T-helper 22 cell (primary cell): ENCODE measurements around the gene RGS9.

Experiments used
- DNase-seq: peaks from one replicate; pipeline ENCODE4 v3.0.0-alpha.2; 2020; ENCODE audit warnings: low read depth

Gene RGS9

DNA sequence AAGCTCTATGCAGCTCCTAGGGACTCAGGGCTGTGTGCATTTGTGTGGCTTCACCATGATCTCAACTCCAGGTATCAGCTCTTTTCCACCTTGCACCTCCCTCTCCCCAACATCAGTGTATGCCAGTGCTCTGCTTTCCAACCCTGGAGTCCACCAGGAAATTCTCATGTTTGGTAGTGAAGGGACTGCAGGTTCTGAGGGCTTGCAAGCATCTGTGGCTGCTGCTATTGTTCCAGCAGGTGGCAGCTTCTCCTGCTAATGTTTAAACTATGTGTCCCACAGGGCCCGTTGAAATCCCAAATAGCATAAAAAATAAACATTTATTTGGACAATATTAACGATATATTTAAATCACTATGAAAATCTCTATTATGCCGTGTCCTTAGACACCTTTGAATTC lies 82.0 kb downstream of the RGS9 start:
- no peak for DNase-seq

DNA sequence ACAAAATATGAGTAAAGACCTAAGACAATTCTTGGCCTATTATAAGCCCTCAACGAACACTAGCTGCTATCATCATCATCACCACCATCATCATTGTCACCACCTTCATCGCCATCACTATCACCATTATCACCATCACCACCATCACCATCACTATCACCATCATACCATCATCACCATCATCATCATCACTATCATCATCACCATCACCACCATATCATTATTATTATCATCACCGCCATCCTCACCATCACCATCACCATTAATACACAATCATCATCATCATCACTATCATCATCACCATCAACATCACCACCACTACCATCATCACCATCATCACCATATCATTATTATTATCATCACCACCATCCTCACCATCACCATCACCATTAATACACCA lies 82.5 kb downstream of the RGS9 start:
- DNase-seq, result no peak

DNA sequence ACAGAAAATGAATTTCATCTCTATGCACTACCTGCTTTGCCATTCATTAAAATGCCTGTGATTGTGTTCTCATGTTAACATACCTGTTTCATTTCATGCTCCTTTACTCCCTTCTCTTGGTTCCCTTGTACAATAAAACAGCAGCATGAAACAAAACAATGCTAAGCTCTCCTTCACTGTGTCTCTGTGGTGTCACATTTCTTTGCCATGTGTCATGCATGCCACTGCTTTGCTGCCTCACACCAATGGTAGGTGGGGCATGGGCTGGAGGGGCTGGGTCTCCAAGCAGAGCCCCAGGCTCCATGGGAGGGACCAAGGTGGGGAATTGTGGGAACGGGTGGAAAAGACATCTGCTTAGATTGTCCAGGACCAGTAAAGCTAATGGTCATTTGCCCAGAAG lies 83.6 kb downstream of the RGS9 start:
- no peak for DNase-seq

DNA sequence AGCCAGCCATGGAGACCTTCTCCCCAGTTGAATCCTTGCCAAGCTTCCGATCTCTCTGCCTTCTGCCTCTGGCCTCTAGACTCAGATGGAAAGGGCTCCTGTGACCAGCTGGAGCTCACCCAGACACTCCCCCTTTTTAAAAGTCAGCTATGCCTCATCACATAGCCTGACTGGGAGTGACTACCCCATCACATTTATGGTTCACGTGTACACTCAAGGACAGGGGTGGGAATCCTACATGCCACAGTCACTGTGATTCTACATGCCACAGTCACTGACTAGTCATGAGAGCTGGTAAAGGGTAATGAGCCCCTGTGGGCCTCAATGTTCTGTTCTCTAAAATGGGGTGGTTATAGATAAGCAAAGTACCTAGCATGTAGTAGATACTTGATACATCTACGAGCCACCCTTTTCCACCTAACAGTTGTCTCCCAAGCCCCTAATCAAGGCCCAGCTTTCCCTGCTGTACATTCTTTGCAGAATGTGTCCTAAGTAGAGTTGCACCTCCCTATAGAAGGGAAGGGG lies 85.1 kb downstream of the RGS9 start:
- no peak for DNase-seq

DNA sequence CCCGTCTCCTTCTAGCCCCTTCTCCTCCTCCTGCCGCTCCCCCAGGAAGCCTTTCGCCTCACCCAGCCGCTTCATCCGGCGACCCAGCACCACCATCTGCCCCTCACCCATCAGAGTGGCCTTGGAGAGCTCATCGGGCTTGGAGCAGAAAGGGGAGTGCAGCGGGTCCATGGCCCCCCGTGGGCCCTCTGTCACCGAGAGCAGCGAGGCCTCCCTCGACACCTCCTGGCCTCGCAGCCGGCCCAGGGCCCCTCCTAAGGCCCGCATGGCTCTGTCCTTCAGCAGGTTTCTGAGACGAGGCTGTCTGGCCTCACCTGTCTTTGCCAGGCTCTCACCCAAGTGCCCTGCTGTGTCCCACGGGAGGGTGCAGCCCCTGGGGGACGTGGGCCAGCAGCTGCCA lies 87.9 kb downstream of the RGS9 start:
- no peak for DNase-seq

DNA sequence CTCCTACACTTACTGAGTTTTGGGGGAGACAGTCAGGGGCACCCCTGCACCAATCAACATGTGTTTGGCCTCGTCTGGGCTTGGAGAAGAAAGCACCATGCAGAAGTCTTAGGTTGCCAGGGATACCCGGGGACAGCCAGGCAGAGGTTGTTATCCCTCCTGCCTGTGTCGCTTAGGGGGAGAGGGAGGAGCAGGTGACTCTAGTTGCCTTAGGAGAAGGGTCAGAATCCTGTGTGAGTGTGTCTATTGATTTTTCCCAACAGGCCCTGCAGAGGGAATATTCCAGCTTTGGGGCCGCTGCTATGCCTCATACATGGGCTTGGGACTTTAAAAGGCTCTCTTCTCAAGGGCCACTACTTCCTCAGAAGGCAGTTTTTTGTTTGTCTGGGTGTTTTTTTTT lies 89.1 kb downstream of the RGS9 start:
- DNase-seq, result no peak

DNA sequence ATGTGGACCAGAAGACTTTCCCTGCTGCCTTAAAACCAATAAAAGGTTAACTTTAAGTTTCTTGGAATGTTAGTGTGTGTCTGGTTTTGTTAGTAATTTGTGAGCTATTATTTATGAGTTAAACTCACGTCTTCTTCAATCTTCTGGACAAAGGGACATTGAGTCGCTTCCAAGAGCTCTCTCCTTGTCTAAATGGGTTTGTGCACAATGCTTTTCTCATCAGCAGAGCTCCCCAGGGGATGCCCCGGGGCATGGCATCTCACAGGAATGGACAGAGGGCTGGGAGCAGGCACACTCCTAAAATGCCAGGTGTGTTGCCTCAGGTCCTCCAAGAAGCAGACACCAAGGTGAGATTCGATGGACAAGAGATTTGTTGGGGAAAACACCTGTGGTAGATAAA lies 90.5 kb downstream of the RGS9 start:
- no peak for DNase-seq

DNA sequence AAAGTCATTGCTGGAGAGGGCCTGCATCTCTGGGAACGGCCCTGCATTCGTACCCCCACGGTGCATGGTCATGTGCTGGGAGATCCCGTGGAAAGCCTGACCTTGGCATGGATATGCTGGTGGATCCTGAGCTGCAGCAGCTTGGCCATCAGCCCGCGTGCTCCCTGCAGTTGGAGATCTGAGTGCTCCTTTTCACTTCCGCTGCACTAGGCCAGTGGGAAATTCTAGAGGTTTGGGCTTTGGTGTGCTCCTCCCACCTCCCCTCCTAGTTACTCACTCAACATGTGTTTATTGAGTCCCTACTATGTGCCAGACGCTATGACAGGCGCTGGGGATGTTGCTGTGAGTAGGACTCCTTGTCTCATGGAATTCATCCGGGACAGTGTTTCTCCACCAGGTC lies 91.1 kb downstream of the RGS9 start:
- DNase-seq, result no peak

DNA sequence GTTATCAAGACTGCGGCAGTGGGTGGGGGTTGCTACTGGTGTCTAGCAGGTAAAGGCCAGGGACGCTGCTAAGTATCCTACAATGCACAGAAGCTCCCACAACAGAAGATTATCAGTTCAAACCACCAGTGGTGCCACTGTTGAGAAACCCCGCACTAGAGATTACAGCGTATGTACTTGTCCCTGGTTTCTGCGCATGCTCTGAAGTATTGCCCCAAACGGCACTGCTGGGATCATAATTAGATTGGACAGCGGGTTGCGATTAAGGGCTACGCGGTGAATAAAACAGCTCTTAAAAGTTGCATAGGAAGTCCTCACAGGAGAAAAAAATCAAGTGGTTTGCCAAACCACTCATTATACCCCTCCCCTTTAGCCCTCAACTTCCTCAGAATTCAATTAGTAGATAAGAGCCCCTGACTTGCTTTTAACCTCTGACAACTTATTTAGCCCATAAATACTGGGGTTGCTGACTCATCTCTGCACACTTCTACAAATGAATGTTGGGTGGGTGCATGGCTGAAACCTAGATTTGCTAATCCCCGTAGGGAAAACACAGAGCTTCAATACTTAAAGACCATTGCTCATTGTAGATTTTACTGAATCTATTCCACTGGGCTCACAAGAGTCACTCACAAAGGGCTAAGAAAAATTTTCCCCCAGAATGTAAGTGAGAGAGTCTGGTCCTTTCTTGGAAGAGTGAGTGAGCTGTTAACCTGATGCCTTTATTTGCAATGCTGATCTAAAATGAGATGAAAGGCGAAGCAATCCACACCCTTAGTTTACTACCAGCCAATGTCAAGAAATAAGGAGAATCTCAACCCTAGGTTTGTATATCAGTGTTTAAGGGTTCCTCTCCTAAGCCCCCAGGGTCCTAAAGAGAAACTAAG lies 91.8 kb downstream of the RGS9 start:
- peak; percentile 32 for DNase-seq

DNA sequence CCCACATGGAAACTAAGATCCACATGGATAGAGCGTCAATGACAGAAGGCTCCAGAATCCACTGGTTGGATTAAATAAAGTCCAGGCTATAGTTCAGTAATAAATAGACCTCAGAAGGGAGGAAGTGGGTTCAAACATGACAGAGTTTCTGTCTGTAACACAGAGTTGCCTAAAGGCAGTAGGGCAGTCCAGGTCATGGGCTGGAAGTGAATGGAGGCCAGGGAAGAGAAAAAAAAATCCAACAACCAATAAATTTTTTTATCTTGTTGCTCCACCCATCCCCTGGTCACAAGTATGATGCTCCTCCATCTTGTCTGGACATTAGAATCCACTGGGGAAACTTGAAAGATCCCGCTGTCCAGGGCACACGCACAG lies 92.4 kb downstream of the RGS9 start:
- DNase-seq, result no peak

DNA sequence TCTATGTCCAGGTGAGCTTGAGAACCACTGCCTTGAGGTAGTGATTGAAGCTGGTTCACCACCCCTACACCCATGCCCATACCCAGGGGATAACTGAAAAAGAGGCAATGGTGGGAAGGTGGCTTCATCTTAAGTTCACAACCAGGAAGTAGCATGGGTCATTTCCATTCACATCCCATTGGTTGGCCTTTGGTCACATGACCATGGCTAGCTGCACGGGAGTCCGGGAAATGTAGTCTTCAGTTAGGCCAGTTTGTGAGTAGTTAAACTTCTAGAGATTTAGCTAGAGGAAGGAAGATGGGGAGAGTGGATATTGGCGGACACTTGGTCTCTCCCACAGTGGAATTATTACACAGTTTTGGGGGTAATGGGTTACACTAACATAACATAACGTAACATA lies 92.9 kb downstream of the RGS9 start:
- DNase-seq, result no peak

DNA sequence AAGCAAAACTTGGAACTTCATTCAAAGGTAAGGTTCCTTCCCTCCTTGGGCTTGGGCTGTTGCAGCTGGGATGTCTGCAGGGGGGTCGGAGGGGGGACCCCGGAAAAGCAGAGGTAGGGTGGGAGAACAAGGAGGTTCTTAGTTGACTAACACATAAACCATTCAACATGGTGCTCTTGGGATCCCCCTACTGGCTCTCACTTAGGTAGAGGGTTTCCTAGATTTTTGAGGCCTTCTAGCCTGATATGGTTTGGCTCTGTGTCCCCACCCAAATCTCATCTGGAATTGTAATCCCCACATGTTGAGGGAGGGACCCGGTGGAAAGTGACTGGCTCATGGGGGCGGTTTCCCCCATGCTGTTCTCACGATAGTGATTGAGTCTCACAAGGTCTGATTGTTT lies 93.9 kb downstream of the RGS9 start:
- DNase-seq, result no peak

DNA sequence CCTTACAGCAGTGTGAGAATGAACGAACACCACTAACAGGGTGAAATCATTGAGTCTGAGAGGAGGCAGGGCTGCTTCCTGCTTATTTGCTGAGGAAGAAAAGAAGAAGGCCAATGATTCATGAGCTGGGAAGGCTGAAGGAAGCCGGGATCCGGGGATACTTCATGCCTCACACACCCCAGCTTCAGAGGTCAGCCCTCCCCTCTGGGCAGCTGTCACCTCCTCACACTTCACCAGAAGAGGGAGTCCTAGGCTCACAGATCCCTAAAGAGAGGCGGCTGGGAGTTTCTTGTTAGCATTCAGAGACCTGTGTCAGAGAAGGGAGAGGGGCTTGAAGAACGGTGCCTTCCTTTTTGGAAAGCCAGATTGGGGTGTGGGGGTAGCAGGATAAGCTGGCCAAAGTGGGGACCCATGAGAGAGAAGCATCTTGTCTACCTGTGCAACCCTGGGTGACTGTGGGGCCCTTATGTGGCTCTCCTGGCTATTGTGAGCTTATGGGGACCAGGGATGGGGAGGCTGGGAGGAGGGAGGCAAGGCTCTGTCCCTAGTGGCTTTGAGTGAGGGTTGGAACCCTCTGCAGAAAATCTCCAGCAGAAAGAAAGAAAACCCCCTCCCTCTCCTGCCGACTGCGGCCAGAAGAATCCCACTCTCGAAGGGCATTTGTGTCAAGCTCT lies 94.6 kb downstream of the RGS9 start:
- no peak for DNase-seq

DNA sequence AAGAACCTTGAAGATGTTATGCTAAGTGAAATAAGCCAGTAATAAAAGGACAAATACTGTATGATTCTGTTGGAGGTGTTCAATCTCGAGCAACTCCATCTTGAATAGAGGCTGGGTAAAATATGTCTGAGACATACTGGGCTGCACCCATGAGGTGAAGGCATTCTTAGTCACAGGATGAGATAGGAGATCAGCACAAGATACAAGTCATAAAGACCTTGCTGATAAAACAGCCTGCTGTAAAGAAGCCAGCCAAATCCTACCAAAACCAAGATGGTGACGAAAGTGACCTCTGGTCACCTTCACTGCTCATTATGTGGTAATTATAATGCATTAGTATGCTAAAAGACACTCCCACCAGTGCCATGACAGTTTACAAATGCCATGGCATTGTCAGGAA lies 98.1 kb downstream of the RGS9 start:
- no peak for DNase-seq

DNA sequence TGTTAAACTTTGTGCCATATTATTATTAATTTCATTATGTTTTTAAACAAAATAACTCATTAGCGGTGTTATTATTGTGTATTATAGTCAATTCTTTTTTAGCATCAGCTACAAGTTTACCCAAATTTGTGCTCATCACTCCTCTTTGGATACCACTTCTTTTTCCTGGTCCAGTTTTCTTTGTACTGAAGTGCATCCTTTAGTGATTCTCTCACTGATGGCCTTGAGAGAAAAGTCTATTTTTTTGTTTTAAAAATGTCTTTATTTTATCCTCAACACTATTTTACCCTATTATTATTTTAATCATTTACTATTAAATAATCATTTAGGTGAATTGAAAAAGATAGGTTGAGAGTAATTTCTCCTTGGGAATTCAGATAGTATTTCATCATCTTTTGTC lies 99.2 kb downstream of the RGS9 start:
- no peak for DNase-seq

DNA sequence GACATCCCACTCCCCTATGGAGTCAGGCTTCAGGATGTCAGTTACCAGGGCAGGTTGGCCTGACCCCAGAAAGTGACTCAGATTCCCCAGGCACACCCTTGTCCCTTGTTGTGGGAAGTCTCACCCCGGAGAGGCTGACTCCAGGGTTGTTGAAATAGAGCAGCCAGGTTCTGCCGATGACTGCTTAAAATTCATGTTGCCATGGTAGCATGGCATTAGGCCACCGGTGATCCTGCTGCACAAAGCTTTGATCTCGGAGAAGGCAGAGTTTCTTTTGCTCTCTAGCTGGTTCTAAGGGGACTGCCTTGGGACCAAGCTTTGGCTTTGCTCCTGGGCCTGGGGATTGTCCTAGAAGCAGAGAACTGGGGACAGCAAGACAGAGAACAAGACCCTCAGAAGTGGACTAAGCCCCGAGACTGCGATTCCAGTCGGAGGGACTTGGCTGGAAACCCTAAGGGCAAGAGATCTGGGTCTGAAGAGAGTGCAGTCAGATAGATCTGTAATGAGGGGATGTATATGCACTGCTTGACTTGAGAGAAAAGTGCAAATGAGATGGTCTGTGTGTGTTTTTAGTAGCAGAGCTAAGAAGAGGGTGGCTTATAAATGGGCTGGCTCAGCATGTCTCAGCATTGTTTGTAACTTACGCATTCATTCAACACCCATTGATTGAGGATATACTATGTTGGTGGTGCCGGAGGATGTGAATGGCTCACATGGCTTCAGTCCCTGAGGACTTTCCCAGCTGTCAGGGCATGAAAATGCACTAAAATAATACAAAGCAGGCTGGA lies 106.9 kb downstream of the RGS9 start:
- no peak for DNase-seq

DNA sequence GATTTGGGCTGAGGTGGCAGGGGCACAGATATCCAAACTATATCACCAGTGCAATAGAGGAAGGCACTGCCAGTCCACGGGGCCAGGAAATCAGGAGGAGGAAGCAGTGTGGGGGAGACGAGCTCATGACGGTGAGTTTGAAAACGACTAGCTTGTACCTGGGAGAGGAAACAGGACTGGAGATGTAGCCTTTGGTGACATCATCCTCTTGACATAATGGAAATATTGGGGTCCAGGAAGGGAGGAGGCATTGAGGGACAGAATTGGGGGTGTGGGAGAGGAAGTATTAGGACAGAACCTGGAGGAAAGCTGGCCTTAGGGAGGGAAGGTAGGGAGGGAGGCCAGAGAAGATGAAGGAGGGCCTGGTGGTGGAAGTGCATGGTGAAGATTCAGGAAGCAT lies 109.1 kb downstream of the RGS9 start:
- DNase-seq, result no peak

DNA sequence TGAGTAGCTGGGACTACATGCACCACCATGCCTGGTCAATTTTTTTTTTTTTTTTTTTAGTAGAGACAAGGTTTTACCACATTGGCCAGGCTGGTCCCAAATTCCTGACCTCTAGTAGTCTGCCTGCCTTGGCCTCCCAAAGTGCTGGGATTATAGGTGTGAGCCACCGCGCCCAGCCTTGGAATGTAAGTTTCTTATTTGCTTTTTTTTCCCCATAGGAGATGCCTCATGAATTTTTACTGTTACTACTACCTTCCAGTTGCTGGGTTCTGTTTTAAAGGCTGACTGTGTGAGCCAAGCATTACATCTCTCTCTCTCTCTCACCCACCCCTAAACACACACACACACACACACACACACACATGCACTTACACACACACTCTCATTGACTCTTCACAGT lies 112.6 kb downstream of the RGS9 start:
- DNase-seq, result no peak

DNA sequence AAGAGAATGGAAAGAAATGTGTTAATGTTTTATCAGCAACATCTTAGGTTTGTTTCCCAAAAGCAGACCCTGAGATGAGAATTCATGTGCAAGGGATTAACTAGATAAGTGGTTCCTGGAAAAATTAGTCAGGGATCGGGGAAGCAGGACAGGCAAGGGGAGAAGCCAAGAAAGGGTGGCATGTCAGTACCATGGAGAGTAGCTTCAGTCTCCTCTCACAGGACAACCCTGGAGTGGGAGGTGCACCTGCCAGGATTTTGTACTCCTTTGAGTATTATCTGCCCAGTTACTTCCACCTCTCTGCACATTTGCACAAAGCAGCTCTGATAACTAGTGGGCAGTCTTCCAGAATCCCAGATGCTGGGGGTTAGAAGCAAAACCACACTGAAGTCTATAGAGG lies 117.0 kb downstream of the RGS9 start:
- DNase-seq, result no peak

DNA sequence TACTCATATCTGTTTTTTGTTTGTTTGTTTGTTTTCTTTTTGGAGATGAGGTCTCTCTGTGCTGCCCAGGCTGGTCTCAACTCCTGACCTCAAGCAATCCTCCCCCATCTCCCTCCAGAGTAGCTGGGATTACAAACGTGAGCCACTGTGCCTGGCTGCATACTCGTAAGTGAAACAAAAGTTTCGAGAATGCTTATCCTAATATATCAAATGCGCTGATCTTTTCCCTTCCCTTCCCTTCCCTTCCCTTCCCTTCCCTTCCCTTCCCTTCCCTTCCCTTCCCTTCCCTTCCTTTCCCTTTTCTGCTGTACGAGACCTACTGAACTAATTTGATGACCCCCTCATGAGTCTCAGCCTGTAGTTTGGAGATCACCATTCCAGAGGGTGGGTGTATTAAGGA lies 122.1 kb downstream of the RGS9 start:
- no peak for DNase-seq

DNA sequence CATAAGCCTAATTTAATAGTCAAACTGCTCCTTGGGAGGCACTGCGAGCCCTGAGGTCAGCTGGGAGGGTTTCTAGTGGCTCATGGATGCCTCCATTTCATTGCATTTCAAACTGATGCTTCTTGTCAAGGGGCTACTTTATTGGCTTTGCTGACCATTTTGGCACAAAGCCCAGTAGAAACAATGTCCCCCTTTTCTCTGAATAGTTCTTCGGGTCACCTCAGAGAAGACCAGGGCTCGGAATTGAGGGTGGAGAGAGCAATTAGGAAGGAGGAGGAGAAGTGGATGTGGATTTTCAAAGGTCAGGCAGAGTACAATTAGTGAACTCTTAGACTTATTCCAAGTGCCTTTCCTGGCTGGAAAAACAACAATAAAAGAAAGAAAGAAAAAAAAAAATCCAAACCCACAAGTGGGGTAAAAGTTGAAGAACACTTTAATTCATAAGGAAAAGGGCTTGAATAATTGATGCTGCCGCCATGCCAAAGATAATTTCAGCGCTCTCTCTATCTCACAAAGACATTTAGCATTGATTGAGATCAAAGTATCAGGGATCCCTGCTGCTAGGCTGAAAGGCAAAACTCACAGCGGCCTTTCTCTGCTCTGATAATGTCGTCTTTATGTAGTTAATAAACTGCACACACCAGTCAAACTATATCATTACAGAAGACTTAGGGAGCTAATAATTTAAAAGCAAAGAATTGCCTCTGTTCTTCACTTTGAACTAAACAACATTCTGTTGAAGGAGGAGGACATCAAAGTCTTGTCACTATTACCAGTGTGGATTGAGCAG lies 122.7 kb downstream of the RGS9 start:
- DNase-seq, result no peak

DNA sequence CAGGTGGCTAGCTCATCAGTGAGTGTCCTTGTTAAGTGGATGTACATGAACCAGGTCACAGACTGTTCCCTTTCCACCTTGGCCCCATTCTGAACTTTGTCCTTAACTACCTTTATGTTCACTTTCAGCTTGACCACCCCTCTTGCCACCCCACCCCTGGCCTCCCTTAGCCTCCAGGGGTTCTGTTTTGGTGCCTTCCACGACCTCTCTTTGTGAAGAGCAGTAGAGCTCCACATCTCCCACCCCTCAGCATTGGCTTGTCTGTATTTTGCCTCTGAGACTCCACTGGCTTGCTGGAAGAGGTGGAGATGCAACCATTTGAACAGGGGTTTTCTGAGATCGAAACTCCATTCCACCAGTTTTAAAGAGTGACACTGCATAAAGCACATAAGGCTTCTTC lies 123.5 kb downstream of the RGS9 start:
- DNase-seq, result no peak
